GM12878 (cell line): ENCODE measurements around the gene TNPO2.

ENCODE experiments used
- EP300 ChIP-seq, 2 experiments: fragments of 150-350 bp in 1 of 2; IDR thresholded peaks; 2 replicates each; pipeline ENCODE4 v1.6.1; 2011 to 2012; ENCODE audit warnings: low read depth in 2 of 2, low read length in 2 of 2, borderline replicate concordance in 1 of 2, improper control_type of control experiment in 1 of 2, inconsistent platforms in 1 of 2; ENCODE audit not compliant: control insufficient read depth in 1 of 2
- IRF4 ChIP-seq: IDR thresholded peaks from 2 replicates; pipeline ENCODE4 v1.6.1; 2011; ENCODE audit warnings: low read depth, low read length
- NFIC ChIP-seq: IDR thresholded peaks from 2 replicates; pipeline ENCODE4 v1.6.1; 2012; ENCODE audit warnings: low read depth, mild to moderate bottlenecking, inconsistent platforms, low read length, moderate library complexity
- POLR2A ChIP-seq: IDR thresholded peaks from 2 replicates; pipeline ENCODE4 v1.6.1; 2011; ENCODE audit warnings: low read depth, mild to moderate bottlenecking, low read length
- TAF1 ChIP-seq: IDR thresholded peaks from 2 replicates; pipeline ENCODE4 v1.6.1; 2011; ENCODE audit warnings: mild to moderate bottlenecking, low read depth, low read length, borderline replicate concordance

- no peak for TF ChIP-seq NFIC
- no peak for TF ChIP-seq IRF4
- TF ChIP-seq POLR2A = peak; percentile 55; the same call in 1 of the 2 replicates
- no peak for TF ChIP-seq EP300 (IDR thresholded peaks at IDR 0.05; ENCODE audit: borderline replicate concordance in 1 of 2, control insufficient read depth in 1 of 2, low read depth in 2 of 2, low read length in 2 of 2)
- TF ChIP-seq TAF1 = peak; percentile 35; the same call in 1 of the 2 replicates
These were observed 1.8 kb downstream of the TNPO2 start for GRCh38 chr19:12721656-12722565.
